Measurements from ENCODE around the gene TRO. TPM values are rescaled to one million over a fixed set of nuclear protein-coding genes. Genes with fewer than 3 reads are reported as not detected.

The TRO gene
- total and polyA plus RNA-seq, 2 donors, result 7.2 to 56.3 TPM

DNA sequence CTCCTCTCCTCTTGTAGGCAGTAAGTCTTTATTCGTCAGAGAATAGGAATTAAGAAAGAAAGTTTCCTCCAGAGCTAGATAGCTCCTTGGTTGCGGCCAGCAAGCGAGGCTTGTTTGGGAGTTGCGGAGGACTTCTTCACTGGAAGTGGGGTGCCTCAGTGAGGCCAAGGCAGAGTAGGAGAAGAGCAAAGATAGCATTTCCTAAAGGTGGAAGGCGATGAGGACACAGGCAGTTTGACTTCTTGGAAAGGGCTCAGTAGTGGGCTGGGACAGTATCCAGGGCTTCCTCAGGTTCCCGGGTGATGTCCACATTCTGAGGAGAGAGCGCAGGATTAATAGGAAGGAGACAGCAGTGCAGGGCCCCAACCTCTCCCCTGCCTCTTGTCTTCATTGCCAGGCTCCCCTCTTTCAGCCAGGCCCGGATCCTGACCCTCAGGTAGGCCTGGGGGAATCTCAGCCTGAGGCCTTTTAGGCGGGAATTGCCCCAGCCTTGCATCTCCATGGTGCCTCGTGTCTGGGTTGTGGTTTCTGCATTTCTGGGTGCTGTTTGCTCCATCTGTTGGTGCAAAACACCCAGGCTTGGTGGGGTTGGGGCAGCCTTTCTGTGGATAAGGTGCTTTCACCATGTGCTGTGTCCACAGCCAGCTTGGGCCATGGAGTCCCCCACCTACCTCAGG, 12.7 kb downstream of the TRO start:
- Histone ChIP-seq H3K4me3 (ENCODE audit: low read depth, low read length) (no peak overlapping the region), H3K27ac (ENCODE audit: low read depth) (no peak overlapping the region), H3K4me1 (ENCODE audit: insufficient read depth) (no peaks in the 10 kb centered on the region), H3K36me3 (ENCODE audit: insufficient read depth) (no peaks in the 10 kb centered on the region)
- no peak for DNase-seq (ENCODE audit: extremely low spot score)
- WGBS, result 91% methylated on average over 10 of the region's 10 CpGs

DNA sequence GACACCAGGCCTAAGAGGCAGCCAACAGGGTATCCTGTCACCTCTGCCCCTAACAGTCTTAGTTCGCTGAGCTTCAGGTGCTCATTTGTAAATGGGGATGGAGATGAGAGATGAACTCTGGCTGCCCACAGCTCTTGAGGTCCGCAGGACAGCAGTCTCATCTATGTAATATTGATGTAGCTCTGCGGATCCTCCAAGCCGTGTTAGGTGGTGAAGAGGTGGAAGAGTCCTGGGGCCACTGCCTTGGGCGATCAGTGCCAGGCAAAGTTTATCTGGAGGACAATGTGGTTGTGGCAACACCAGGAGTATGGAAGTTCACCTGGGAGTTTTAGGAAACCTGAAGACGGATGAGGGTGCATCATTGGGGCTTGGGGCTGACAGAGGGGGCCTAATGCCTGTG, 13.4 kb downstream of the TRO start:
- Histone ChIP-seq H3K4me1 (ENCODE audit: insufficient read depth) (no peaks in the 10 kb centered on the region), H3K27ac (ENCODE audit: low read depth) (no peak overlapping the region), H3K36me3 (ENCODE audit: insufficient read depth) (no peaks in the 10 kb centered on the region), H3K4me3 (ENCODE audit: low read depth, low read length) (no peak overlapping the region)
- no peak for DNase-seq (ENCODE audit: extremely low spot score)
- 86% methylated on average over 6 of the region's 6 CpGs for WGBS

DNA sequence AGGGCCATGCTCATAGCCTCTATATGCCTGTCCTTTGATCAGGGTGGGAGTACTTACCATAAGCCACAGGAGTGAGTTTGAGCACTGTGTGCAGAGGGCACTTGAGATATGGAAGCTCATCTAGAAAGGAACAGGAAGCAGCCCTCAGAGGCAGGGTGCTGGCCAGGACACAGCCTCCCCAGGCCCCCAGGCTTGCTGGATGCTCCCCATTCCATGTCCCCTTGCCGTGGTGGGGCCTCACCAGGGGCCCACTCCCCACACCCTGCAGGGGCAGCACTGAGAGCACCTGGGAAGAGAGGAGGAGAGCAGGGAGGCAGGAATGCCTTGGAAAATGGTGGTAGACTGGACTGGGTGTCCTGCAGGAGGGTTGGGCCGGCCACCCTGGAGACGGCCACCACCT, 14.3 kb downstream of the TRO start:
- no peak overlapping the region for H3K27ac ChIP-seq (ENCODE audit: low read depth)
- no peaks in the 10 kb centered on the region for H3K36me3 ChIP-seq (ENCODE audit: insufficient read depth)
- WGBS, result 78% methylated on average over 3 of the region's 3 CpGs
- no peaks in the 10 kb centered on the region for H3K4me1 ChIP-seq (ENCODE audit: insufficient read depth)
- H3K4me3 ChIP-seq (ENCODE audit: low read depth, low read length), result no peak overlapping the region
- no peak for DNase-seq (ENCODE audit: extremely low spot score)

DNA sequence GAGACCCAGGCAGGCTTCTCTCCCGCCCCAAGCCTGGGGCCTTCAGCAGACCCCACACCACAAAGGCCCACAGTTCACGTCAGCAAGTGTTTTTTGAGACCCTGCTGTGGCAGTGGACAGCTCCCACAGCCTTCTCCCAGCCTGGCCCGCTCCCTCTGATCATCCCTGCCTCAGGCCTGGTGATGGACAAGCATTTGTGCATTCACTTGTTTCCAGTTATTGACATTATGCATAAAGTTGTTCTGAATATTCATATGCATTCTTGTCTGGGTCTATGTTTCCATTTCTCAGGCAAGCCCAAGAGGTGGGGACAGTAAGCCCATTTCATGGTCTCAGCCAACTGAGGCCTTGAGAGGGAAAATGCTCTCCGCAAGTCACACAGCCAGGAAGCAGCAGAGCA, 14.7 kb downstream of the TRO start:
- Histone ChIP-seq H3K27ac (ENCODE audit: low read depth) (no peak overlapping the region), H3K4me3 (ENCODE audit: low read depth, low read length) (no peak overlapping the region), H3K36me3 (ENCODE audit: insufficient read depth) (no peaks in the 10 kb centered on the region), H3K4me1 (ENCODE audit: insufficient read depth) (no peaks in the 10 kb centered on the region)
- no peak for DNase-seq (ENCODE audit: extremely low spot score)
- WGBS, result 91% methylated on average over 4 of the region's 4 CpGs

DNA sequence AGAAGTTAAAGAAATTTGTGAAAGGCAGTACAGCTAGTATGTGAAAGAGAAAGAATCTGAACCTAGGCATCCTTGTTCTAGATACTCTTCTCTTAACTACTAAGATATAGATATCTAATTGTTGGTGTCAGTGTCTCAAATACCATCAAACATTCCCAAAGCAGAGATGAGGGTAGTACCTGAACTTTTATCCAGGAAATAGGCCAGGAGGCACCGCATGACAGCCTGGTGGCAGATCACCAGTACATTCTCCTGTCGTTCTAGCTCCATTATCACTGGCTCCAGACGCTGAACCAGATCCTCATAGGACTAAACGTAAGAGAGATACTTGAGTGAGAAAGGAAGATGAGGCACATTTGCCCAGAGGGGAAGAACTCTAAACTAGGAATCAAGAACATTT, 16.8 kb downstream of the TRO start:
- Histone ChIP-seq H3K4me1 (ENCODE audit: insufficient read depth) (no peaks in the 10 kb centered on the region), H3K4me3 (ENCODE audit: low read depth, low read length) (no peak overlapping the region), H3K27ac (ENCODE audit: low read depth) (no peak overlapping the region), H3K36me3 (ENCODE audit: insufficient read depth) (no peaks in the 10 kb centered on the region)
- WGBS, result 82% methylated on average over 4 of the region's 4 CpGs
- no peak for DNase-seq (ENCODE audit: extremely low spot score)

DNA sequence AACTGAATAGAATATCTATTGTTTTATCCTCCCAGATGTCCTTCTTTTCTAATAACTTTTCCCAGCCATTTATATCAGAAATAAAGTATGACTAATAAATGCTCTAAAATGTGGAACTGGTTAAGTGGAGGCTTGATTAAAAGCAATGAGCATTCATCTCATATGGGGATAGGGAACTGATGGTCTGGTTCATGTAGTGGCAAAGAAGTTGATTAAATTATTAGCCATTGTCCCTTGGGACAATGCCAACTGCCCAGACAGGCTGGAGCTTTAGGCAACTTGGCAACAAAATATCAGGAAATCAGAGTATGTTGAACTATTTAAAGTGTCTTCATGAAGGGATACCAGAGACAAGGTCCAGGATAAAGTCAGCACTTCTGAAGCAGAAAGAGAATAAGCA, 24.2 kb downstream of the TRO start:
- DNase-seq (ENCODE audit: extremely low spot score), result no peak
- no peak overlapping the region for H3K4me3 ChIP-seq (ENCODE audit: low read depth, low read length)
- H3K36me3 ChIP-seq (ENCODE audit: insufficient read depth), result no peaks in the 10 kb centered on the region
- no peak overlapping the region for H3K27ac ChIP-seq (ENCODE audit: low read depth)
- no peaks in the 10 kb centered on the region for H3K4me1 ChIP-seq (ENCODE audit: insufficient read depth)

DNA sequence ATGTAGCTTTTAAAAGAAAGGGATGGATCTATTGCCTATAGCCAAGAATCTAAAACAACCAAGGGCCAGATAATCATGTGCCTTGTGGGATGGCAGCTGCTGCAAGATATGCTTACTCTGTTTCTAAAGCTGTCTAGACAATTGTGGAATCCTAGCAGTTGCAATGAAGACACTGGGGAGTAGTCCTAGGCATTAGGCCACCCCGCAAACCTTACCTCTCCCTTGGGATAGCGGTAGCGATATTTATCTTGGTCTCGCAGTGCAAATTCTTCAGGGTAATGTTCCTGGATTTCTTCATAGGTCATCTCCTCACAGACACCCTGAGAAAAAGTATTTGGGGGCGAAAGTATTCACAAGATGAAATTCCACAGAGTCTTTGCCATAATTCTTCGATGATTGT, 24.6 kb downstream of the TRO start:
- H3K4me1 ChIP-seq (ENCODE audit: insufficient read depth), result no peaks in the 10 kb centered on the region
- 73% methylated on average over 6 of the region's 6 CpGs for WGBS

DNA sequence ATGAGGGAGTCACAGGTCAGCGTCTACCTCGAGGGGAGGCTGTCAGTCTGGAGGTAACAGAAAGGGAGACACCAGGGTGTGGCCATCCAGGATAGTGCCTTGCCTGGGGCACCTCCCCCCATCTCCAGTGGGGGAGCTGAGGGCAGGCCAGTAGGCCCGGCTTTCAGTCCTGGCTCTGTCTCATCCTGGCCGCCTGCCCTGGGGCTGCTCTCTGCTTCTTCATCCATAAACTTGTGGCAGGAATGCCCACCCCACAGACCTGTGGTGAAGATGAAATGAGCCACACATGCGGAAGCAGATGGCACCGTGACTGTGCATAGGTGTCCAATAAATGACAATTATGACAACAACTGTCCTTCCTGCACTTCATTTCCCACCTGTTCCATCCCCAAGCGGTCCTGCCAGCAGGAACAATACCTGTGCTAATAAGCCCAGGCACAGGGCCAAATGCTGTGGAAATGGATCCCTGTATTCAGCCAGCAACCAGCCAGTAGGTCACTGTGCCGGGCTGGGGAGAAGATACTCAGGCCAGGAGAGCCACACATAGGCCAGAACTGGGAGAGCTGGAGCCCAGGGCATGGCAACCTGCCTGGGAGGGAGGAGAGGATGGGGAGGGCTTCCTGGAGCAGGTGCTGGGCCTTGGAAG, 30.2 kb downstream of the TRO start:
- Histone ChIP-seq H3K4me1 (ENCODE audit: insufficient read depth) (no peaks in the 10 kb centered on the region), H3K27ac (ENCODE audit: low read depth) (no peak overlapping the region), H3K4me3 (ENCODE audit: low read depth, low read length) (no peak overlapping the region), H3K36me3 (ENCODE audit: insufficient read depth) (no peaks in the 10 kb centered on the region)
- no peak for DNase-seq (ENCODE audit: extremely low spot score)
- 73% methylated on average over 8 of the region's 8 CpGs for WGBS

More for the DNA sequence above, 24.6 kb downstream of the TRO start:
- no peak overlapping the region for H3K27ac ChIP-seq (ENCODE audit: low read depth)
- H3K36me3 ChIP-seq (ENCODE audit: insufficient read depth), result no peaks in the 10 kb centered on the region
- no peak for DNase-seq (ENCODE audit: extremely low spot score)
- no peak overlapping the region for H3K4me3 ChIP-seq (ENCODE audit: low read depth, low read length)

DNA sequence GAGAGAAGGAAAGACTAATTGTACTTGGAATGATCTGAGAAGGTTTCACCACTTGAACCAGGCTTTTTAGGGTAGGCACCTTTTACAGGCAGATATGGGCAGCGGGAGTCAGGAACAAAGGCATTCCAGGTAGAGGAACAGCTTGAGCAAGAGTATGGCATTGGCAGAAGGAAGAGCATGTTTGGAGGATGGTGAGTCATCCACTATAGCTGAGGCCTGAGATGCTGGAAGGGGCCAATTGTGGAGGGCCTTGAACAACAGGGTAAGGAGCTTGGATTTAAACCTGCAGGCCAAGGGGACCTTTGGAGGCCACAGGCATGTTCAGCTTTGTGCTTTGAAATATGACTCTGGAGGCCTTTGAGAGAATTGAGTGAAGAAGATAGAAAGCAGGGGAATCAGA, 41.1 kb downstream of the TRO start:
- 92% methylated on average over 1 of the region's 1 CpG for WGBS
- H3K4me3 ChIP-seq (ENCODE audit: low read depth, low read length), result no peak overlapping the region
- no peak for DNase-seq (ENCODE audit: extremely low spot score)
- no peaks in the 10 kb centered on the region for H3K4me1 ChIP-seq (ENCODE audit: insufficient read depth)
- no peaks in the 10 kb centered on the region for H3K36me3 ChIP-seq (ENCODE audit: insufficient read depth)
- H3K27ac ChIP-seq (ENCODE audit: low read depth), result no peak overlapping the region

DNA sequence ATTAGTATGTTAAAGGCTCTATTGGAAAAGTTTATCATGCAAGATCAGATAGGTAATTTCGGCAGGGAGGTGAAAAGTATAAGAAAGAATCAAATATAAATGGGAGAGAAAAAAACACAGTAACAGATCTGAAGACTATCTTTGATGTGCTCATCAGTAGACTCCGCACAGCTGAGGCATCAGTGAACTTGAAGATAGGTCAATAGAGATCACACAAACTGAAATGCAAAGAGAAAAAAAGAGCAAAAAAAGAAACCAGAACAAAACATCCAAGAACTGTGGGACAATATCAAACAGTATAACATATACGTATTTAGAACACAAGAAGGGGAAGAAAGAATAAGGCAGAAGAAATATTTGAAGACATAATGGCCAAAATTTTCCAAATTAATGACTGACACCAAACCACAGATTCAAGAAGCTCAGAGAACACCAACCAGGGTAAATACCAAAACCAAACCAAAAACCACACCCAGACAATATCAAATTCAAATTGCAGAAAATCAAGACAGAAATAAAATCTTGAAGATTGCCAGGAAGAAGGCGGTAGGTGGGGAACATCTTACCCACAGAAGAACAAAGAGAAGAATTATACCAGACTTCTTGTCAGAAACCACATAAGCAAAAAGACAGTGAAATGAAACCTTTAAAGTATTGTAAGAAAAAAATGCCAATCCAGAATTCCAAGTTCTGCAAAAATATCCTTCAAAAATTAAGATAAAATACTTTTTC, 44.3 kb downstream of the TRO start:
- H3K4me3 ChIP-seq (ENCODE audit: low read depth, low read length), result no peak overlapping the region
- no peaks in the 10 kb centered on the region for H3K4me1 ChIP-seq (ENCODE audit: insufficient read depth)
- H3K36me3 ChIP-seq (ENCODE audit: insufficient read depth), result no peaks in the 10 kb centered on the region
- H3K27ac ChIP-seq (ENCODE audit: low read depth), result no peak overlapping the region
- 74% methylated on average over 4 of the region's 4 CpGs for WGBS
- DNase-seq (ENCODE audit: extremely low spot score), result no peak

DNA sequence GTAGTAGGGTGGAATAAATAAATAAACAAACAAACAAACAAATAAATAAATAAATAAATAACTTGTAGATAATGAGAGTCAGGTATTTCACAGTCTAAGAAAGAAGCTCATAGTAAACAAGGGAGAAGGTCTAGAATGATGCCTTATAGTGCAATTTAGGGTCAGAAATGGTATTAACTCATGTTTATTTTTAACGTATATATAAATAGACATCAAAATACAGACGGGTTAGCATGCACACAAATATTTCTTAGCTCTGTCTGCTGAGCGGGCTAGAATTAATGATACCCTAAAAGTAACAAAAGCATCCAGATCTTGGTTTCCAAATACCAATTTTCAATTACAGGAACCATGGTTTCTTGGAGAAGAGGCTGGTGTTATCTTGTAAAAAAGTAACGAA, 56.8 kb downstream of the TRO start:
- Histone ChIP-seq H3K36me3 (ENCODE audit: insufficient read depth) (no peaks in the 10 kb centered on the region), H3K4me1 (ENCODE audit: insufficient read depth) (no peaks in the 10 kb centered on the region), H3K4me3 (ENCODE audit: low read depth, low read length) (no peak overlapping the region), H3K27ac (ENCODE audit: low read depth) (no peak overlapping the region)
- WGBS, result 67% methylated on average over 4 of the region's 4 CpGs
- DNase-seq (ENCODE audit: extremely low spot score), result no peak

DNA sequence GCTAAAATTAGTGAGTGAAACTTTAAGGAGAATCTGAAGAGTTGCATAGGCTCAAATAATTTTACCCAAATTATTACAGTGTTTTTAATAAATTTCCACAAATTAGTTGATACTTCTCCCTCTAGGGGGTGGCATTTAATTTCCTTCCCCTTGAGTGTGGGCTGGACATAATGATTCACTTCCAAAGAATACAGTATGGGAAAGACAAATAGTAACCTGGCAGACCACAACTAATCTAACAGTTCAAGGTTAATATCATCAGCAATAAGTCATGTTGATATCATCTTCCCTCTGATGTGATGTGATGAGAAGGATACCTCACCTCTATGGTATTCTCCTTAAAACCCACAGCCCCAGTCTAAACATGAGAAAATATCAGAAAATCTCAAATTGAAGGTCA, 57.8 kb downstream of the TRO start:
- no peak overlapping the region for H3K4me3 ChIP-seq (ENCODE audit: low read depth, low read length)
- no peak for DNase-seq (ENCODE audit: extremely low spot score)
- H3K36me3 ChIP-seq (ENCODE audit: insufficient read depth), result no peaks in the 10 kb centered on the region
- no peaks in the 10 kb centered on the region for H3K4me1 ChIP-seq (ENCODE audit: insufficient read depth)
- H3K27ac ChIP-seq (ENCODE audit: low read depth), result no peak overlapping the region

DNA sequence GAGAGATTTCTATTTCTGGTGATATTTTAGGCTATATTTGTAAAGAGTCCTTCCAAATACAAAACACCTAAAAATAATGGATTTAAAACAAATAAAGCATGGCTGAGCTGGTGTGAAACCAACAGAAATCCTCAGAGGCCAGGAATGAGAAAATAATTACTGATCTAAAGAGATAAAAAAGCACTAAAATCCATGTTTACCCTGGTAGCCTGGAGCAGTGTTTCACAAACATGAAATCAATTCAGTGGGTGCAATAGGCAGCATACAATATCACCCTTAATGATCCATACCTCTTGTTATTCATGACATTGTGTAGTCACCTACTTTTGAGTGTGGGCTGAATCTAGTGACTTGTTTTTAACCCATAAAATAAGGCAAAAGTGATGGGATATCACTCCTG, 58.8 kb downstream of the TRO start:
- no peak for DNase-seq (ENCODE audit: extremely low spot score)
- H3K27ac ChIP-seq (ENCODE audit: low read depth), result no peak overlapping the region
- H3K4me1 ChIP-seq (ENCODE audit: insufficient read depth), result no peaks in the 10 kb centered on the region
- H3K36me3 ChIP-seq (ENCODE audit: insufficient read depth), result no peaks in the 10 kb centered on the region
- no peak overlapping the region for H3K4me3 ChIP-seq (ENCODE audit: low read depth, low read length)

DNA sequence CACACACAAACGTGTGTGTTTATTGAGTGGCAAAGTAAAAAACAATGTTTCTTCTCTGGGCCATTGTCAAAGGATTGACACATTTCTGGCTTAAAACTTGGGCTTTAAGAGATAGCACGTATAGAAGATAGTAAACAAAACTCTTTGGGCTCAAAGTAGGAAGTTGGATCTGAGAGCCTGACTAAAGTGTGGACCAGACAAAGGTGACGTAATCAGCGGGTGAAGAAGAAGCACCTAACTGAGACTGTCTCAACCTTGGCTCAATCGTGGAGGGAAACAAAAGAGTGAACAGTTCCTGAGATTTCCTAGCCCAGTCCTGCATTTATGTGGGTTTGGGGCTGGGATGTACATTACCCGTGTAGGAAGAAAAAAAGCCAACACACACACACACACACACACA, 59.7 kb downstream of the TRO start:
- no peak overlapping the region for H3K27ac ChIP-seq (ENCODE audit: low read depth)
- H3K36me3 ChIP-seq (ENCODE audit: insufficient read depth), result no peaks in the 10 kb centered on the region
- no peaks in the 10 kb centered on the region for H3K4me1 ChIP-seq (ENCODE audit: insufficient read depth)
- WGBS, result 71% methylated on average over 6 of the region's 6 CpGs
- no peak overlapping the region for H3K4me3 ChIP-seq (ENCODE audit: low read depth, low read length)
- no peak for DNase-seq (ENCODE audit: extremely low spot score)
